ENCODE measurements around the gene KCNJ16.

- no peak for TF ChIP-seq CHD2 (IDR thresholded peaks at IDR 0.05; ENCODE audit: low read length, partially characterized antibody)
- TF ChIP-seq CTCF (IDR thresholded peaks at IDR 0.05), result no peak
- no peak for TF ChIP-seq POLR2A (IDR thresholded peaks at IDR 0.05; ENCODE audit: low read length)
- no peak for TF ChIP-seq CEBPB (IDR thresholded peaks at IDR 0.05)
- TF ChIP-seq JUN (IDR thresholded peaks at IDR 0.05), result no peak
- no peak for TF ChIP-seq USF2 (IDR thresholded peaks at IDR 0.05)
- TF ChIP-seq E2F6 (IDR thresholded peaks at IDR 0.05; ENCODE audit: borderline replicate concordance, low read depth), result no peak
- TF ChIP-seq NR3C1 (IDR thresholded peaks at IDR 0.05), result no peak
- no peak for TF ChIP-seq MAFK (IDR thresholded peaks at IDR 0.05; ENCODE audit: partially characterized antibody)
- no peak for TF ChIP-seq MYC (IDR thresholded peaks at IDR 0.05; ENCODE audit: borderline replicate concordance, low read length)
Observed at GRCh38 chr17:70067134-70067533, 7.9 kb upstream of the KCNJ16 start.

All from A549 (cell line).